ENCODE data around the gene SKOR2.

DNA sequence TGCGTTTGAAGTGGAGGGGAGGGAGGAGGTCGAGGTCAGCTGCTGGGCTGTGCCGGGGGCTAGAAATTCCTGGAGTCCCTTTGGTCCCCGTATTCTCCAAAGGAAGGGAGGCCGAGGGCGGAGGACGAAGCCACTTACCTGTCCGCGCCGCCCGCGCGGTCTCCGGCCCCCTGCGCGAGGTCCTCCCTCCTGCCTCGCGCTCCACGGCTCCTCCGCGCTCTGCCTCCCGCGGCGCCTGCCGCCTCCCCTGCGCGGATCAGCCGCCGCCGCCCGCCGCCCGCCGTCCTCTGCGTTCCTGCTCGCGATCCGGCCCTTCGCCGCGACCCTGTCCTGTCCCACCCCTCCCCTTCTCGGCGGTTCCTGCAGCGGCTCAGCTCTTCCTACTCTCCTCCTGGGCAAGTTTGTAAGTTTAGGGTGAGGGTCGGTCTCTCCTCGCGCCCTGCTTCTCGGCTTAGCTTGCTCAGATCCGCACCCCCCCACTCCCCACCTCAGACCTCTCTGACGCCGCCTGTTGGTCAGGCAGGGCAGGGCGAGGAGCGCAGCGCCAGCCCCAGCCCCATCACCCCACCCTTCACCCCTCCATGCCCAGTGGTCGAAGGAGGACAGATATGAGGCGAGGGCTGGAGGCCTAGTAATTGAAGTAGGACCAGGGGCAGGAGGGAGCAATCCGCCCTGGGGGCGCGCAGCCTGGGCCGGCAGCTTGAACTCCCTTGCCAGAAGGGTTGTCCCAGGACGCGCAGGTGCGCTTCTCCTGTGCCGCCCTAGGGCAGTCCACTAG lies 9.7 kb upstream of the SKOR2 start:
- no peak for TF ChIP-seq ZBTB7A (IDR thresholded peaks at IDR 0.05; ENCODE audit: low read depth)
- no peak for TF ChIP-seq TCF12 (IDR thresholded peaks at IDR 0.05; ENCODE audit: low read depth)
- no peak for TF ChIP-seq EP300 (IDR thresholded peaks at IDR 0.05; ENCODE audit: borderline replicate concordance)
- no peak for TF ChIP-seq TAF1 (IDR thresholded peaks at IDR 0.05; ENCODE audit: low read depth)
- no peak for TF ChIP-seq RAD21 (IDR thresholded peaks at IDR 0.05; ENCODE audit: low read depth)
- TF ChIP-seq, protein P1, sequence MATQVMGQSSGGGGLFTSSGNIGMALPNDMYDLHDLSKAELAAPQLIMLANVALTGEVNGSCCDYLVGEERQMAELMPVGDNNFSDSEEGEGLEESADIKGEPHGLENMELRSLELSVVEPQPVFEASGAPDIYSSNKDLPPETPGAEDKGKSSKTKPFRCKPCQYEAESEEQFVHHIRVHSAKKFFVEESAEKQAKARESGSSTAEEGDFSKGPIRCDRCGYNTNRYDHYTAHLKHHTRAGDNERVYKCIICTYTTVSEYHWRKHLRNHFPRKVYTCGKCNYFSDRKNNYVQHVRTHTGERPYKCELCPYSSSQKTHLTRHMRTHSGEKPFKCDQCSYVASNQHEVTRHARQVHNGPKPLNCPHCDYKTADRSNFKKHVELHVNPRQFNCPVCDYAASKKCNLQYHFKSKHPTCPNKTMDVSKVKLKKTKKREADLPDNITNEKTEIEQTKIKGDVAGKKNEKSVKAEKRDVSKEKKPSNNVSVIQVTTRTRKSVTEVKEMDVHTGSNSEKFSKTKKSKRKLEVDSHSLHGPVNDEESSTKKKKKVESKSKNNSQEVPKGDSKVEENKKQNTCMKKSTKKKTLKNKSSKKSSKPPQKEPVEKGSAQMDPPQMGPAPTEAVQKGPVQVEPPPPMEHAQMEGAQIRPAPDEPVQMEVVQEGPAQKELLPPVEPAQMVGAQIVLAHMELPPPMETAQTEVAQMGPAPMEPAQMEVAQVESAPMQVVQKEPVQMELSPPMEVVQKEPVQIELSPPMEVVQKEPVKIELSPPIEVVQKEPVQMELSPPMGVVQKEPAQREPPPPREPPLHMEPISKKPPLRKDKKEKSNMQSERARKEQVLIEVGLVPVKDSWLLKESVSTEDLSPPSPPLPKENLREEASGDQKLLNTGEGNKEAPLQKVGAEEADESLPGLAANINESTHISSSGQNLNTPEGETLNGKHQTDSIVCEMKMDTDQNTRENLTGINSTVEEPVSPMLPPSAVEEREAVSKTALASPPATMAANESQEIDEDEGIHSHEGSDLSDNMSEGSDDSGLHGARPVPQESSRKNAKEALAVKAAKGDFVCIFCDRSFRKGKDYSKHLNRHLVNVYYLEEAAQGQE (IDR thresholded peaks at IDR 0.05; ENCODE audit: low read depth), result no peak

Data from Ishikawa (cell line).